Osteocyte (in vitro differentiated cells): ENCODE data around the gene ARF1. TPM values are rescaled to one million over a fixed set of nuclear protein-coding genes. Genes with fewer than 3 reads are reported as not detected.

Experiments
- DNase-seq: peaks from one replicate; pipeline ENCODE4 v3.0.0; 2021; ENCODE audit warnings: mixed read lengths; ENCODE audit not compliant: unreplicated experiment; ENCODE audit errors: extremely low spot score
- H3K27ac Mint-ChIP-seq: one replicate; pipeline ENCODE4 v1.8.0; 2021; ENCODE audit warnings: mild to moderate bottlenecking, mixed read lengths; ENCODE audit not compliant: unreplicated experiment
- H3K27me3 Mint-ChIP-seq: one replicate; pipeline ENCODE4 v1.8.0; 2021; ENCODE audit warnings: mixed read lengths; ENCODE audit not compliant: unreplicated experiment
- H3K36me3 Mint-ChIP-seq: one replicate; pipeline ENCODE4 v1.8.0; 2021; ENCODE audit warnings: mixed read lengths; ENCODE audit not compliant: unreplicated experiment
- H3K4me1 Mint-ChIP-seq: one replicate; pipeline ENCODE4 v1.8.0; 2021; ENCODE audit warnings: mixed read lengths; ENCODE audit not compliant: unreplicated experiment
- H3K4me3 Mint-ChIP-seq: one replicate; pipeline ENCODE4 v1.8.0; 2021; ENCODE audit warnings: mild to moderate bottlenecking, moderate library complexity, mixed read lengths; ENCODE audit not compliant: unreplicated experiment
- H3K9me3 Mint-ChIP-seq: one replicate; pipeline ENCODE4 v1.8.0; 2021; ENCODE audit warnings: mixed read lengths; ENCODE audit not compliant: unreplicated experiment
- CTCF ChIP-seq: fragments of 200-600 bp; sonication (generic); IDR thresholded peaks from 2 replicates; pipeline ENCODE4 v1.5.0; 2021; ENCODE audit warnings: antibody characterized with exemption, mild to moderate bottlenecking, moderate library complexity
- total RNA-seq: library from RNA; stranded (reverse); gene quantifications from 2 replicates; pipeline ENCODE4 v1.2.1, GENCODE V29; 2021

ARF1 gene
- total RNA-seq, 1 donor from 2014 or later, result 305 TPM

GRCh38 chr1:228091084-228091483 lies 8.6 kb downstream of the ARF1 start:
- Mint-ChIP-seq H3K9me3 (peaks cover 14% of the 10 kb centered on the region), H3K27me3 (no peaks in the 10 kb centered on the region), H3K4me1 (peaks cover 51% of the 10 kb centered on the region), H3K36me3 (peaks cover 12% of the 10 kb centered on the region), H3K4me3 (no peak overlapping the region), H3K27ac (no peak overlapping the region)
- no peak for TF ChIP-seq CTCF
- DNase-seq, result no peak

GRCh38 chr1:228092342-228093049 lies 10.0 kb downstream of the ARF1 start:
- peaks cover 40% of the 10 kb centered on the region for H3K4me1 Mint-ChIP-seq
- peaks cover 14% of the 10 kb centered on the region for H3K36me3 Mint-ChIP-seq
- peaks cover 14% of the 10 kb centered on the region for H3K9me3 Mint-ChIP-seq
- H3K4me3 Mint-ChIP-seq, result no peak overlapping the region
- H3K27ac Mint-ChIP-seq, result no peak overlapping the region
- no peak for TF ChIP-seq CTCF
- no peaks in the 10 kb centered on the region for H3K27me3 Mint-ChIP-seq
- no peak for DNase-seq

GRCh38 chr1:228093050-228093906 lies 10.8 kb downstream of the ARF1 start:
- peaks cover 32% of the 10 kb centered on the region for H3K4me1 Mint-ChIP-seq
- no peak for DNase-seq
- H3K36me3 Mint-ChIP-seq, result peaks cover 21% of the 10 kb centered on the region
- no peak overlapping the region for H3K4me3 Mint-ChIP-seq
- H3K9me3 Mint-ChIP-seq, result peaks cover 14% of the 10 kb centered on the region
- no peaks in the 10 kb centered on the region for H3K27me3 Mint-ChIP-seq
- H3K27ac Mint-ChIP-seq, result no peak overlapping the region
- no peak for TF ChIP-seq CTCF

- Mint-ChIP-seq H3K27me3 (no peaks in the 10 kb centered on the region), H3K4me3 (no peak overlapping the region), H3K4me1 (peaks cover 21% of the 10 kb centered on the region), H3K9me3 (peaks cover 14% of the 10 kb centered on the region), H3K36me3 (peaks cover 30% of the 10 kb centered on the region), H3K27ac (no peak overlapping the region)
- DNase-seq, result no peak
- TF ChIP-seq CTCF, result no peak
Measured at GRCh38 chr1:228094432-228095016, 12.0 kb downstream of the ARF1 start.

GRCh38 chr1:228095161-228095560 lies 12.7 kb downstream of the ARF1 start:
- Mint-ChIP-seq H3K9me3 (peaks cover 14% of the 10 kb centered on the region), H3K36me3 (peaks cover 32% of the 10 kb centered on the region), H3K4me1 (peaks cover 16% of the 10 kb centered on the region), H3K27me3 (no peaks in the 10 kb centered on the region), H3K4me3 (no peak overlapping the region), H3K27ac (no peak overlapping the region)
- TF ChIP-seq CTCF, result no peak
- no peak for DNase-seq
